Right lobe of liver (tissue), 4 donors: ENCODE measurements around the gene RFFL.

Experiments used
- POLR2A ChIP-seq: fragments of 450-650 bp; IDR thresholded peaks from one replicate; pipeline ENCODE4 v1.6.1; 2017; ENCODE audit warnings: antibody characterized with exemption, mild to moderate bottlenecking
- TF ChIP-seq, protein P1 (sequence below), 4 donors: fragments of 200-600 bp in 3 of 4; fragments of 450-650 bp in 1 of 4; IDR thresholded peaks; one replicate each; pipeline versions ENCODE4 v1.5.1 to v1.8.0; 2016 to 2022; ENCODE audit warnings: antibody characterized with exemption in 4 of 4, mild to moderate bottlenecking in 2 of 4
- donor health status: DM: no; HTN: no; CAD: no.
- donor health status: DM: no; HTN: no; CAD: no.
- donor health status: DM: no; HTN: yes; CAD: no.

DNA sequence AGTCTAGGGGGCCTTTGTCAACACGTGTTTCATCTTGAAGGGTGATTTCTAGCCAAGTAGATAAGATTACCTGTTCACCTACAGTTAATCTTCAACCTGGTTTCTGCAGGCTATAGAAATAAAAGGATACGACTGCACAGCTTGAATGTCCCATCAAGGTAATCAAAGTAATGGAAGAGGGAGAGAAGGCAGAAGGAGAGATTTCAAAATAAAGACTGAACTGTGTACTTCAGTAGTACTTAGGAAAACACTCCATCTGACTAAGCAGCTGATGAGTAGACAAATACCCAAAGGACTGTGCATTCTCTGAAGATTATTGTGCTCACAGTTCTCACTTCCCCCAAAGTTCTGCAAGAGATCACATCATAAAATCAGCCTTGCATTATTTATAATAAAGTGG lies 5.8 kb upstream of the RFFL start:
- TF ChIP-seq, protein P1, sequence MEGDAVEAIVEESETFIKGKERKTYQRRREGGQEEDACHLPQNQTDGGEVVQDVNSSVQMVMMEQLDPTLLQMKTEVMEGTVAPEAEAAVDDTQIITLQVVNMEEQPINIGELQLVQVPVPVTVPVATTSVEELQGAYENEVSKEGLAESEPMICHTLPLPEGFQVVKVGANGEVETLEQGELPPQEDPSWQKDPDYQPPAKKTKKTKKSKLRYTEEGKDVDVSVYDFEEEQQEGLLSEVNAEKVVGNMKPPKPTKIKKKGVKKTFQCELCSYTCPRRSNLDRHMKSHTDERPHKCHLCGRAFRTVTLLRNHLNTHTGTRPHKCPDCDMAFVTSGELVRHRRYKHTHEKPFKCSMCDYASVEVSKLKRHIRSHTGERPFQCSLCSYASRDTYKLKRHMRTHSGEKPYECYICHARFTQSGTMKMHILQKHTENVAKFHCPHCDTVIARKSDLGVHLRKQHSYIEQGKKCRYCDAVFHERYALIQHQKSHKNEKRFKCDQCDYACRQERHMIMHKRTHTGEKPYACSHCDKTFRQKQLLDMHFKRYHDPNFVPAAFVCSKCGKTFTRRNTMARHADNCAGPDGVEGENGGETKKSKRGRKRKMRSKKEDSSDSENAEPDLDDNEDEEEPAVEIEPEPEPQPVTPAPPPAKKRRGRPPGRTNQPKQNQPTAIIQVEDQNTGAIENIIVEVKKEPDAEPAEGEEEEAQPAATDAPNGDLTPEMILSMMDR (IDR thresholded peaks at IDR 0.05), result no peak
- no peak for TF ChIP-seq POLR2A
